K562 (cell line): ENCODE results near the gene SLC4A2. TPM values are rescaled to one million over a fixed set of nuclear protein-coding genes. Genes with fewer than 3 reads are reported as not detected.

Experiments
- ATAC-seq: fragments of 200-7000 bp; cut with Tn5 transposase; 3 replicates; pipeline ENCODE4 v1.9.1; 2020; ENCODE audit warnings: moderate library complexity
- BruUV-seq: library from RNA; stranded (reverse); fragments of 400-500 nt; replicated peaks from 2 replicates; lab custom pipeline; 2021; lab: Mats Ljungman, UMichigan
- CTCF ChIA-PET: fragments of 300-600 bp; formaldehyde crosslinking; extraction: SDS; loops from one replicate; lab custom pipeline; 2021; ENCODE audit warnings: low intra/inter-chr PET ratio; lab: Yijun Ruan, JAX
- POLR2A ChIA-PET: fragments of 300-600, 350-650 bp; sonication (Branson Sonifier 250); formaldehyde crosslinking; extraction: SDS; loops from one replicate; lab custom pipeline; 2021; ENCODE audit warnings: antibody characterized with exemption, inconsistent platforms; lab: Yijun Ruan, JAX
- DNase-seq, 4 experiments: peaks; one replicate each; pipeline versions ENCODE4 v3.0.0 to v3.0.0-alpha.2; 2011 to 2018; ENCODE audit warnings: low spot score in 3 of 4, mixed read lengths in 3 of 4; ENCODE audit errors: extremely low read depth in 1 of 4
- FAIRE-seq: peaks from 2 replicates; lab custom pipeline; 2011; peaks lifted over from hg19 to GRCh38; lab: Jason Lieb, UNC
- H2AFZ ChIP-seq: 2 replicates; pipeline ENCODE4 v1.6.0; 2011; ENCODE audit warnings: low read depth, low read length, control low read depth, inconsistent platforms
- H3K27ac ChIP-seq: fragments of 200-600 bp; 3 replicates; pipeline ENCODE4 v1.8.0; 2011; ENCODE audit warnings: low read depth, mild to moderate bottlenecking, control low read depth, inconsistent platforms, low read length, moderate library complexity, mixed read lengths; ENCODE audit errors: extremely low read depth
- H3K27me3 ChIP-seq, 2 experiments: fragments of 300-600 bp in 1 of 2; 2 replicates in 1 of 2; 3 replicates in 1 of 2; pipeline versions ENCODE4 v1.6.0 to v1.8.0; 2011; ENCODE audit warnings: inconsistent platforms in 2 of 2, low read length in 2 of 2, mild to moderate bottlenecking in 1 of 2, mixed read lengths in 1 of 2, moderate library complexity in 1 of 2; ENCODE audit not compliant: control insufficient read depth in 2 of 2, insufficient read depth in 2 of 2
- H3K36me3 ChIP-seq: fragments of 300-600 bp; 3 replicates; pipeline ENCODE4 v1.8.0; 2011; ENCODE audit warnings: mild to moderate bottlenecking, low read length, inconsistent platforms; ENCODE audit not compliant: control insufficient read depth, insufficient read depth
- H3K4me1 ChIP-seq, 2 experiments: fragments of 200-600 bp in 1 of 2; replicated peaks in 1 of 2; 2 replicates in 1 of 2; 3 replicates in 1 of 2; pipeline versions ENCODE4 v1.5.1 to v1.8.0; 2011; ENCODE audit warnings: inconsistent platforms in 2 of 2, low read length in 2 of 2, mild to moderate bottlenecking in 1 of 2, mixed read lengths in 1 of 2, moderate library complexity in 1 of 2; ENCODE audit not compliant: control insufficient read depth in 2 of 2, insufficient read depth in 2 of 2
- H3K4me2 ChIP-seq: 2 replicates; pipeline ENCODE4 v1.6.1; 2011; ENCODE audit warnings: low read length, control low read depth, inconsistent platforms, mixed read lengths; ENCODE audit not compliant: insufficient read depth
- H3K4me3 ChIP-seq: fragments of 200-600 bp; sonication (generic), shearing (Covaris generic); 2 replicates; pipeline ENCODE4 v1.5.1; 2016; ENCODE audit warnings: control low read depth, inconsistent platforms
- H3K79me2 ChIP-seq: fragments of 200-600 bp; 3 replicates; pipeline ENCODE4 v1.8.0; 2011; ENCODE audit warnings: low read length, inconsistent platforms; ENCODE audit not compliant: control insufficient read depth, insufficient read depth
- H3K9ac ChIP-seq, 2 experiments: 2 replicates each; pipeline versions ENCODE4 v1.6.0 to v1.6.1; 2011; ENCODE audit warnings: low read depth in 2 of 2, low read length in 2 of 2, control low read depth in 1 of 2, inconsistent platforms in 1 of 2, mild to moderate bottlenecking in 1 of 2, mixed read lengths in 1 of 2; ENCODE audit not compliant: insufficient read depth in 1 of 2
- H3K9me1 ChIP-seq: one replicate; pipeline ENCODE4 v1.6.0; 2011; ENCODE audit warnings: inconsistent platforms, mild to moderate bottlenecking, low read length, moderate library complexity; ENCODE audit not compliant: control insufficient read depth, insufficient read depth
- H3K9me3 ChIP-seq: replicated peaks from 2 replicates; pipeline ENCODE4 v1.5.1; 2011; ENCODE audit warnings: low read depth, low read length, inconsistent platforms; ENCODE audit not compliant: control insufficient read depth, insufficient read depth
- H4K20me1 ChIP-seq: replicated peaks from 2 replicates; pipeline ENCODE4 v1.6.1; 2011; ENCODE audit warnings: low read length, inconsistent platforms, mixed read lengths; ENCODE audit not compliant: control insufficient read depth, insufficient read depth
- CBX3 ChIP-seq, 2 experiments: IDR thresholded peaks; 1 replicate in 1 of 2; 2 replicates in 1 of 2; pipeline ENCODE4 v1.6.1; 2012; ENCODE audit warnings: inconsistent platforms in 2 of 2, low read length in 2 of 2, borderline replicate concordance in 1 of 2, control low read depth in 1 of 2
- DACH1 ChIP-seq: fragments of 450-650 bp; IDR thresholded peaks from 2 replicates; pipeline ENCODE4 v1.6.1; 2018; ENCODE audit not compliant: partially characterized antibody
- E2F5 ChIP-seq: sonication (generic); formaldehyde crosslinking; IDR thresholded peaks from 2 replicates; pipeline ENCODE4 v1.8.0; 2022; ENCODE audit warnings: mild to moderate bottlenecking, missing genetic modification reagents
- MTA2 ChIP-seq: fragments of 450-650 bp; IDR thresholded peaks from 2 replicates; pipeline ENCODE4 v1.6.1; 2016; ENCODE audit warnings: low read depth
- NFIX ChIP-seq: fragments of 250-450 bp; sonication (Bioruptor Pico); IDR thresholded peaks from 2 replicates; pipeline ENCODE4 v1.4.0; 2020; ENCODE audit warnings: low read depth, mild to moderate bottlenecking, moderate library complexity
- PHF21A ChIP-seq: fragments of 450-650 bp; IDR thresholded peaks from 2 replicates; pipeline ENCODE4 v1.6.1; 2017; ENCODE audit warnings: low read depth, borderline replicate concordance
- POLR2G ChIP-seq: fragments of 200-400 bp; formaldehyde crosslinking; IDR thresholded peaks from 2 replicates; pipeline ENCODE4 v1.6.1; 2017; ENCODE audit warnings: low read depth, mild to moderate bottlenecking, antibody characterized with exemption, low read length, moderate library complexity
- POLR2H ChIP-seq: IDR thresholded peaks from 2 replicates; pipeline ENCODE4 v1.6.1; 2016; ENCODE audit warnings: missing genetic modification characterization, low read depth, mild to moderate bottlenecking, control low read depth, missing compliant biosample characterization, moderate library complexity
- PRPF4 ChIP-seq: fragments of 200-400 bp; formaldehyde crosslinking; IDR thresholded peaks from one replicate; pipeline ENCODE4 v1.6.1; 2017; ENCODE audit warnings: low read length, low read depth, mild to moderate bottlenecking; ENCODE audit not compliant: insufficient read depth, poor library complexity, severe bottlenecking
- ZBTB1 ChIP-seq: sonication (generic); formaldehyde crosslinking; IDR thresholded peaks from 2 replicates; pipeline ENCODE4 v1.8.1; 2023; ENCODE audit warnings: missing genetic modification reagents, low read depth, mild to moderate bottlenecking, borderline replicate concordance
- ZNF263 ChIP-seq: sonication (generic); formaldehyde crosslinking; IDR thresholded peaks from 2 replicates; pipeline ENCODE4 v1.8.0; 2022; ENCODE audit warnings: mild to moderate bottlenecking, missing genetic modification reagents, borderline replicate concordance
- ZNF347 ChIP-seq: fragments of 450-650 bp; formaldehyde crosslinking; IDR thresholded peaks from 2 replicates; pipeline ENCODE4 v1.4.0; 2020; ENCODE audit warnings: low read depth, mild to moderate bottlenecking, moderate library complexity
- ZNF77 ChIP-seq: fragments of 250-450 bp; sonication (Bioruptor Pico); IDR thresholded peaks from 2 replicates; pipeline ENCODE4 v1.5.0; 2020
- WGBS: fragments of 100-300 bp; shearing (Covaris generic); methylation state at CpG from one replicate; pipeline ENCODE4 v1.1.6; 2016; ENCODE audit warnings: low coverage, mixed read lengths; ENCODE audit not compliant: insufficient coverage; ENCODE audit errors: missing lambda C conversion rate; 5-methylcytosine and 5-hydroxymethylcytosine counted together
- in situ Hi-C: fragments of 300-500 bp; cut with MboI; formaldehyde crosslinking; loops from 4 replicates; pipeline ENCODE4 v1.15.0; 2018; ENCODE audit warnings: inconsistent platforms, mixed read lengths
- intact Hi-C: fragments of 100-400 bp; cut with micrococcal nuclease; formaldehyde crosslinking; loops from 2 replicates; pipeline ENCODE4 v1.14.2; 2022
- polyA plus RNA-seq, 8 experiments: library from polyadenylated mRNA; depleted of rRNA in 4 of 8; stranded (reverse) in 5 of 8; unstranded in 3 of 8; fragments of >200 nt; fragmentation: Nextera tagmentation in 2 of 8; fragmentation: Illumina TruSeq in 1 of 8; extraction: Ambion mirVana in 2 of 8; extraction: Trizol in 1 of 8; gene quantifications; 2 replicates each; pipeline versions ENCODE4 v1.2.1 to v1.2.3, GENCODE V29; 2011 to 2014; ENCODE audit warnings: inconsistent platforms in 1 of 8, missing spikeins in 1 of 8
- total RNA-seq, 7 experiments: library from RNA; depleted of rRNA in 6 of 7; stranded (reverse); fragments of >200 nt in 6 of 7; fragmentation: Illumina TruSeq in 2 of 7; extraction: Trizol in 2 of 7; gene quantifications; 2 replicates each; pipeline versions ENCODE4 v1.2.1 to v1.2.3, GENCODE V29; 2011 to 2021; ENCODE audit warnings: low replicate concordance in 1 of 7

SLC4A2 gene
- total and polyA plus RNA-seq, 9 of the 15 experiments (the other 6 are each of a cell fraction or from before 2014, with no cell fraction given), result 11.4 to 375 (median 130) TPM

GRCh38 chr7:151063212-151063561 lies 3.8 kb downstream of the SLC4A2 start (continued):
- TF ChIP-seq ZNF77 (CRISPR knock-in tag), result no peak
- TF ChIP-seq DACH1, result no peak
- no peak for TF ChIP-seq POLR2H
- no peak for TF ChIP-seq PHF21A
- no peak for TF ChIP-seq ZNF347 (CRISPR knock-in tag)
- TF ChIP-seq MTA2, result no peak
- TF ChIP-seq CBX3 (IDR thresholded peaks at IDR 0.05; ENCODE audit: borderline replicate concordance in 1 of 2, low read length in 2 of 2), result 0 out of 3 replicates have a peak, but pooled peaks of 1 of the 2 experiments have one; percentile 6
- no peak for TF ChIP-seq ZBTB1 (CRISPR knock-in tag)
- no peak for TF ChIP-seq E2F5
- no peak for TF ChIP-seq PRPF4

- no peak for FAIRE-seq
- intact Hi-C loops, result no loop called here
- CTCF ChIA-PET, result no interaction called here
Observed at GRCh38 chr7:151064454-151064853, 5.1 kb downstream of the SLC4A2 start.

More at GRCh38 chr7:151064454-151064853, 5.1 kb downstream of the SLC4A2 start:
- Histone ChIP-seq H3K27me3 (no peaks in the 10 kb centered on the region), H3K36me3 (peaks cover 71% of the 10 kb centered on the region), H3K4me2 (no peak overlapping the region), H4K20me1 (peaks cover 10% of the 10 kb centered on the region), H3K4me3 (no peak overlapping the region), H3K79me2 (peaks cover 61% of the 10 kb centered on the region), H2AFZ (no peak overlapping the region), H3K9me1 (no peaks in the 10 kb centered on the region), H3K9me3 (no peaks in the 10 kb centered on the region), H3K27ac (no peak overlapping the region), H3K9ac (0 out of 4 replicates have a peak overlapping the region, but pooled peaks of 1 of the 2 experiments have one; percentile 31), H3K4me1 (peaks cover 32 to 68% of the 10 kb centered on the region in 2 experiments)
- WGBS, result 94% methylated on average over 16 of the region's 18 CpGs
- DNase-seq, result no peak
- POLR2A ChIA-PET, result interaction anchor here (0.7 to 5.0 kb wide), 4 partner anchors 11 to 454 kb away, joined by 3 to 24 read pairs (median 8); partner anchors contain the start of genes FASTK and TMUB1
- TF ChIP-seq POLR2G (0 out of 2 replicates have a peak, but pooled peaks have one; percentile 28), ZNF263 (CRISPR knock-in tag) (peak; percentile 72), NFIX (CRISPR knock-in tag) (no peak)
- no TSS peak for BruUV-seq
- ATAC-seq, result no peak
- in situ Hi-C loops, result no loop called here
